GM10266 (cell line): Measurements from ENCODE around the gene POLR3GL.
"Not testable (repeated sequence)": the region's sequence is repeated elsewhere in the genome, so short reads cannot be mapped to it uniquely, and the experiment has no call there.

Experiments
- DNase-seq: peaks from one replicate; pipeline ENCODE4 v3.0.0; 2012; ENCODE audit errors: extremely low spot score
- CTCF ChIP-seq: IDR thresholded peaks from 2 replicates; pipeline ENCODE4 v1.5.1; 2012; ENCODE audit warnings: mild to moderate bottlenecking, low read depth; ENCODE audit not compliant: control insufficient read depth, insufficient read depth; ENCODE audit errors: missing control alignments

Gene POLR3GL

GRCh38 chr1:146020058-146021049 is 55.9 kb downstream of the POLR3GL start:
- no peak for TF ChIP-seq CTCF
- no peak for DNase-seq

- TF ChIP-seq CTCF: no peak
- no peak for DNase-seq
These were observed 56.6 kb downstream of the POLR3GL start for GRCh38 chr1:146021050-146021445.

GRCh38 chr1:146021622-146022402 is 57.3 kb downstream of the POLR3GL start, which contains the start of gene HJV:
Gene HJV (minus strand): TSS chr1:146021735. CDS start chr1:146020231, 1,504 bp downstream.
- DNase-seq: no peak
- TF ChIP-seq CTCF: no peak

- TF ChIP-seq CTCF: no peak
- DNase-seq: no peak
These were observed 58.1 kb downstream of the POLR3GL start for GRCh38 chr1:146022403-146023127.

GRCh38 chr1:146025787-146026495 is 61.5 kb downstream of the POLR3GL start:
- DNase-seq: not testable (repeated sequence)

- not testable (repeated sequence) for DNase-seq
These were observed 62.2 kb downstream of the POLR3GL start for GRCh38 chr1:146026650-146027049.
